Keratinocyte (primary cell): Measurements from ENCODE around the gene FAM221B. TPM values are rescaled to one million over a fixed set of nuclear protein-coding genes. Genes with fewer than 3 reads are reported as not detected.

Source experiments
- DNase-seq: peaks from one replicate; pipeline ENCODE4 v3.0.0-alpha.2; 2011; ENCODE audit warnings: low read depth, missing footprints, low spot score
- FAIRE-seq: peaks from 2 replicates; lab custom pipeline; 2011; peaks lifted over from hg19 to GRCh38; lab: Jason Lieb, UNC
- H2AFZ ChIP-seq: 2 replicates; pipeline ENCODE4 v1.6.0; 2012; ENCODE audit warnings: low read length, control low read depth, inconsistent platforms; ENCODE audit not compliant: control insufficient read depth
- H3K27ac ChIP-seq: 2 replicates; pipeline ENCODE4 v1.5.1; 2011; ENCODE audit warnings: low read length; ENCODE audit not compliant: control insufficient read depth, insufficient read depth
- H3K27me3 ChIP-seq: 3 replicates; pipeline ENCODE4 v1.6.0; 2011; ENCODE audit warnings: low read length; ENCODE audit not compliant: control insufficient read depth, insufficient read depth; ENCODE audit errors: extremely low read depth
- H3K36me3 ChIP-seq, 2 experiments: 2 replicates in 1 of 2; 3 replicates in 1 of 2; pipeline ENCODE4 v1.5.1; 2011; ENCODE audit warnings: low read length in 2 of 2, mild to moderate bottlenecking in 1 of 2; ENCODE audit not compliant: control insufficient read depth in 2 of 2, insufficient read depth in 2 of 2; ENCODE audit errors: extremely low read depth in 1 of 2
- H3K4me1 ChIP-seq: 3 replicates; pipeline ENCODE4 v1.5.1; 2011; ENCODE audit warnings: low read length; ENCODE audit not compliant: control insufficient read depth, insufficient read depth; ENCODE audit errors: extremely low read depth
- H3K4me2 ChIP-seq: 3 replicates; pipeline ENCODE4 v1.6.0; 2011; ENCODE audit warnings: low read depth, low read length; ENCODE audit not compliant: control insufficient read depth, insufficient read depth; ENCODE audit errors: extremely low read depth
- H3K4me3 ChIP-seq, 3 experiments: fragments of 200-600 bp in 1 of 3; sonication (generic) in 1 of 3; 2 replicates in 2 of 3; 3 replicates in 1 of 3; pipeline ENCODE4 v1.5.1; 2011 to 2016; ENCODE audit warnings: low read length in 3 of 3, mild to moderate bottlenecking in 3 of 3, control low read depth in 2 of 3, inconsistent platforms in 1 of 3, low read depth in 1 of 3, mixed read lengths in 1 of 3, mixed run types in 1 of 3, moderate library complexity in 1 of 3; ENCODE audit not compliant: control insufficient read depth in 2 of 3, insufficient read depth in 2 of 3; ENCODE audit errors: extremely low read depth in 1 of 3
- H3K79me2 ChIP-seq: 2 replicates; pipeline ENCODE4 v1.6.0; 2012; ENCODE audit warnings: low read length; ENCODE audit not compliant: control insufficient read depth, insufficient read depth
- H3K9ac ChIP-seq: 3 replicates; pipeline ENCODE4 v1.6.0; 2011; ENCODE audit warnings: low read length; ENCODE audit not compliant: control insufficient read depth, insufficient read depth; ENCODE audit errors: extremely low read depth
- H3K9me1 ChIP-seq: 3 replicates; pipeline ENCODE4 v1.6.0; 2011; ENCODE audit warnings: low read length; ENCODE audit not compliant: control insufficient read depth, insufficient read depth; ENCODE audit errors: extremely low read depth
- H3K9me3 ChIP-seq: 2 replicates; pipeline ENCODE4 v1.5.1; 2012; ENCODE audit warnings: low read depth, low read length; ENCODE audit not compliant: control insufficient read depth
- H4K20me1 ChIP-seq: 3 replicates; pipeline ENCODE4 v1.6.0; 2011; ENCODE audit warnings: low read length; ENCODE audit not compliant: control insufficient read depth, insufficient read depth; ENCODE audit errors: extremely low read depth
- EZH2 ChIP-seq: IDR thresholded peaks from one replicate; pipeline ENCODE4 v1.6.1; 2012; ENCODE audit warnings: inconsistent platforms, mild to moderate bottlenecking, low read length, moderate library complexity
- dilution Hi-C: fragments of 300-500 bp; cut with MboI; formaldehyde crosslinking; loops from one replicate; pipeline ENCODE4 v1.7.0; 2020; ENCODE audit warnings: low sequenced_read_pairs; ENCODE audit not compliant: extremely low pct_ligation_motif_present
- polyA plus RNA-seq, 5 experiments: library from polyadenylated mRNA; depleted of rRNA in 3 of 5; stranded (reverse) in 3 of 5; stranded (forward) in 1 of 5; unstranded in 1 of 5; fragments of >200 nt; gene quantifications; 1 replicate in 1 of 5; 2 replicates in 3 of 5; 3 replicates in 1 of 5; pipeline versions ENCODE4 v1.2.1 to v1.2.3, GENCODE V29; 2011 to 2012; ENCODE audit warnings: missing spikeins in 2 of 5, low read depth in 1 of 5, low replicate concordance in 1 of 5
- TF ChIP-seq, protein P1 (sequence below), 3 experiments: IDR thresholded peaks in 1 of 3; conservative IDR thresholded peaks in 1 of 3; optimal IDR thresholded peaks in 1 of 3; 2 replicates in 2 of 3; 3 replicates in 1 of 3; pipeline versions ENCODE3 to v1.5.1; 2011; ENCODE audit warnings: low read length in 3 of 3, mild to moderate bottlenecking in 3 of 3, moderate library complexity in 2 of 3, control low read depth in 1 of 3, inconsistent platforms in 1 of 3; ENCODE audit not compliant: insufficient read depth in 2 of 3; ENCODE audit errors: extremely low read depth in 1 of 3

Gene FAM221B
- polyA plus RNA-seq, 1 donor (not counting 4 experiments of a cell fraction or from before 2014, with no cell fraction given) = not detected

DNA sequence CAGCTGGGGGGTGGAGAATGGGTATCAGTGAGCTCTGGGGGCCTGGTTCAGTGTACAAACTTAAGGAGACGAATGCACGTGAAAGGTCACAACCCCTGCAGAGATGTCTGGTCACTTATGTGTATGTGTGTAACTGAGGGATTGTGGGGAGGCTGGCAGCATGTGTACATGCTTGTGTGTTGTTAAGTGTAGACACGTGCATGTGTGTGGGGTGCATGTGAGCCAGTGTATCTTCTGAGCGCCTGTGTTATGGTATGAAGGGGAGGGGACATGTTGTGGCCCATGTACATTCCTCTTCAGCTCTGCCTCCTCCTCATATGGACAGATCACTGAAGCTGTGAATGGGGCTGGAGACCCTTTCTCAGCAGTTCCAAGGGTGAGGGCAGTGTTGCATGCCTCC, 2.5 kb upstream of the FAM221B start:
- TF ChIP-seq EZH2 = no peak
- TF ChIP-seq, protein P1, sequence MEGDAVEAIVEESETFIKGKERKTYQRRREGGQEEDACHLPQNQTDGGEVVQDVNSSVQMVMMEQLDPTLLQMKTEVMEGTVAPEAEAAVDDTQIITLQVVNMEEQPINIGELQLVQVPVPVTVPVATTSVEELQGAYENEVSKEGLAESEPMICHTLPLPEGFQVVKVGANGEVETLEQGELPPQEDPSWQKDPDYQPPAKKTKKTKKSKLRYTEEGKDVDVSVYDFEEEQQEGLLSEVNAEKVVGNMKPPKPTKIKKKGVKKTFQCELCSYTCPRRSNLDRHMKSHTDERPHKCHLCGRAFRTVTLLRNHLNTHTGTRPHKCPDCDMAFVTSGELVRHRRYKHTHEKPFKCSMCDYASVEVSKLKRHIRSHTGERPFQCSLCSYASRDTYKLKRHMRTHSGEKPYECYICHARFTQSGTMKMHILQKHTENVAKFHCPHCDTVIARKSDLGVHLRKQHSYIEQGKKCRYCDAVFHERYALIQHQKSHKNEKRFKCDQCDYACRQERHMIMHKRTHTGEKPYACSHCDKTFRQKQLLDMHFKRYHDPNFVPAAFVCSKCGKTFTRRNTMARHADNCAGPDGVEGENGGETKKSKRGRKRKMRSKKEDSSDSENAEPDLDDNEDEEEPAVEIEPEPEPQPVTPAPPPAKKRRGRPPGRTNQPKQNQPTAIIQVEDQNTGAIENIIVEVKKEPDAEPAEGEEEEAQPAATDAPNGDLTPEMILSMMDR (optimal IDR thresholded peaks at IDR 0.05 in 1 of 3, IDR thresholded peaks at IDR 0.05 in 1 of 3, conservative IDR thresholded peaks at IDR 0.05 in 1 of 3; ENCODE audit: extremely low read depth in 1 of 3, insufficient read depth in 2 of 3, low read length in 3 of 3) = no peak
- no peaks in the 10 kb centered on the region for H4K20me1 ChIP-seq
- H3K4me2 ChIP-seq = no peak overlapping the region
- no peak overlapping the region for H3K27ac ChIP-seq
- H3K79me2 ChIP-seq = no peaks in the 10 kb centered on the region
- H3K9me3 ChIP-seq = no peaks in the 10 kb centered on the region
- no peak overlapping the region for H2AFZ ChIP-seq
- H3K9ac ChIP-seq = no peak overlapping the region
- H3K36me3 ChIP-seq = no peaks in the 10 kb centered on the region
- FAIRE-seq = no peak
- dilution Hi-C loops = no loop called here
- H3K4me1 ChIP-seq = peaks cover 14% of the 10 kb centered on the region
- no peak for DNase-seq
- H3K4me3 ChIP-seq = no peak overlapping the region
- no peaks in the 10 kb centered on the region for H3K27me3 ChIP-seq
- no peaks in the 10 kb centered on the region for H3K9me1 ChIP-seq

DNA sequence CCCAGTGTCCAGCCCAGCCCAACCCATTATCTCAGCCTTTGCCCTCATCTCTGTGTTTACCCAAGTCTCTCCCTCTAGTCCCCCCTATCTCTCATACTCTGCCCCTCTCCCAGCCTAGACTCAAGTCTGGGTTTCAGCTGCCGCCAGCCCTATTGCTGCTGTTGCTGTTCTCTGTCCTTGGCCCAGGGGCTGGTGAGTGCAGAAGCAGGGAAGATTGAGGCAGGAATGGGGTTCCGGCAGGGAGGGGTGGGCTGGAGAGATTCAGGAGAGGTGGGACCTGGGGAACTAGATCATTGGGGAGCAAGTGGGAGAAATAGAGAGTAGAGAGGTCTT, 1.2 kb upstream of the FAM221B start:
- Histone ChIP-seq H3K9ac (no peak overlapping the region), H3K9me1 (no peaks in the 10 kb centered on the region), H3K4me3 (peak overlapping the region; percentile 49 to 79 (median 53)), H2AFZ (peak overlapping the region; percentile 74), H3K9me3 (no peaks in the 10 kb centered on the region), H3K4me1 (peaks cover 16% of the 10 kb centered on the region), H3K79me2 (no peaks in the 10 kb centered on the region), H3K27me3 (no peaks in the 10 kb centered on the region), H3K36me3 (no peaks in the 10 kb centered on the region), H3K4me2 (peak overlapping the region; percentile 79), H4K20me1 (no peaks in the 10 kb centered on the region), H3K27ac (no peak overlapping the region)
- FAIRE-seq (no peak), DNase-seq (no peak)
- dilution Hi-C loops = no loop called here
- TF ChIP-seq, protein P1 (optimal IDR thresholded peaks at IDR 0.05 in 1 of 3, IDR thresholded peaks at IDR 0.05 in 1 of 3, conservative IDR thresholded peaks at IDR 0.05 in 1 of 3; ENCODE audit: extremely low read depth in 1 of 3, insufficient read depth in 2 of 3, low read length in 3 of 3) = no peak
- TF ChIP-seq EZH2 = no peak
